Smooth muscle cell of bladder (primary cell): ENCODE measurements around the gene PELO. TPM values are rescaled to one million over a fixed set of nuclear protein-coding genes. Genes with fewer than 3 reads are reported as not detected.

Experiments used
- total RNA-seq: library from RNA; depleted of rRNA; stranded (reverse); fragments of >200 nt; gene quantifications from 2 replicates; pipeline ENCODE4 v1.2.3, GENCODE V29; 2014

Gene PELO, protein sequence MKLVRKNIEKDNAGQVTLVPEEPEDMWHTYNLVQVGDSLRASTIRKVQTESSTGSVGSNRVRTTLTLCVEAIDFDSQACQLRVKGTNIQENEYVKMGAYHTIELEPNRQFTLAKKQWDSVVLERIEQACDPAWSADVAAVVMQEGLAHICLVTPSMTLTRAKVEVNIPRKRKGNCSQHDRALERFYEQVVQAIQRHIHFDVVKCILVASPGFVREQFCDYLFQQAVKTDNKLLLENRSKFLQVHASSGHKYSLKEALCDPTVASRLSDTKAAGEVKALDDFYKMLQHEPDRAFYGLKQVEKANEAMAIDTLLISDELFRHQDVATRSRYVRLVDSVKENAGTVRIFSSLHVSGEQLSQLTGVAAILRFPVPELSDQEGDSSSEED
- 40.8 and 45.7 TPM in 2 replicates for total RNA-seq

DNA sequence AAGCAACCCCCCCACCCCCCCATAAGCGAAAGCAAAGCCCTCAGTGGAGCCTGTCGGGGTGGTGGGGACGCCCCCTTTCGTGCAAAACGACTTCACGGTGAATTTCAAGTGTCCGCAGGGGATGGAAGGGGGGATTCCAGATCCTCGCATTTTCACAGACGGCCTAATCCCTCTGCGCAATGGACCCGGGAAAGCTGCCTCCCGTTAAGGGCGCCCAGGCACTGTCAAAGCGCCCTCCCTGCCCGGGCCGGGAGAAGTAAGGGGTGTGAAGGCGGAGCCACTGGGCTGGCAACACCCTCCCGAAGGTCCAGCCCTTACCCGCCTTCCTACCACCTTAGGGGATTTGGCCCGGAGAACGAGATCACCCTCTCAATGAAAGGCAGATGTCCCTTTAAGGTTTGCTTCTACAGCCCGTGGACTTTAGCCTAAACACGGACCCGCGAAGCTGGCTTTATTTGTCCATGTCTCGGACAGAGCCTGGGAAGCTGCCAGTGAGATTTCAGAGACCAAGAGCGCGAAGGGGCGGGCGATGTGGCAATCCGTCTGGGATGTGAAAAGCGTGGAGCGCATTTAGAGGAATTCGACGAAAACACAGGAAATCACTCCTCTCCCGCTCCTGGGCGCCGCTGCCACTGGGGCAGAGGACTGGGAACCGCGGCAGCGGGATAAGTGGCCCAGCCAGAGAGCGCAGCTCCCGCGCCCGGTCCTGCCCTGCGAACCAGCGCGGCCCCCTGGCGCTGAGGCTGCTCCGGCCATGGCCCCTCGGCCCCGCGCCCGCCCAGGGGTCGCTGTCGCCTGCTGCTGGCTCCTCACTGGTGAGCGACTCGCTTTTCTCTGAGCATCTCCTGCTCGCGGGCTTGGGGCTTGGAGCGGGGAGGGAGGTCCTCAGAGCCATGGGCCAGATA, at the start of gene PELO, which contains the start of gene ITGA1:
TSS of gene PELO (plus strand) at position 317 of the 905 bp plus-strand sequence. CDS start 12,479 bp downstream, outside the sequence.
TSS of gene ITGA1 (plus strand) at position 317 of the 905 bp plus-strand sequence. CDS start at position 755, 438 bp downstream.

Other genes starting within 250 kb of the PELO start
- 32.2 and 40.2 TPM in 2 replicates for gene ITGA1, start within 50 bp of the PELO start, total RNA-seq
- gene ITGA2, start 201.4 kb downstream of the PELO start, total RNA-seq, result 16.4 and 17.5 TPM in 2 replicates